ENCODE results near the gene CYSLTR2. TPM values are rescaled to one million over a fixed set of nuclear protein-coding genes. Genes with fewer than 3 reads are reported as not detected.
"Not testable (repeated sequence)": the region's sequence is repeated elsewhere in the genome, so short reads cannot be mapped to it uniquely, and the experiment has no call there.

CYSLTR2 gene
- total RNA-seq, 1 experiment from 2014 or later: not detected

- H3K27me3 ChIP-seq (ENCODE audit: low read length): no peaks in the 10 kb centered on the region
- no peak for TF ChIP-seq CTCF (conservative IDR thresholded peaks at IDR 0.05; ENCODE audit: low read depth, low read length)
- TF ChIP-seq EZH2 (IDR thresholded peaks at IDR 0.05; ENCODE audit: low read length, unreplicated experiment): no peak
- no peak for TF ChIP-seq EZH2phosphoT487 (IDR thresholded peaks at IDR 0.05; ENCODE audit: borderline replicate concordance, low read length)
- ChIA-PET POLR2A (ENCODE audit: unreplicated experiment) (no interaction called here), CTCF (no interaction called here)
- no peaks in the 10 kb centered on the region for H3K9me3 ChIP-seq (ENCODE audit: low read length)
- DNase-seq: no peak
- no peak overlapping the region for H3K9ac ChIP-seq (ENCODE audit: low read length)
- H3K4me2 ChIP-seq (ENCODE audit: low read length): no peak overlapping the region
- no peaks in the 10 kb centered on the region for H3F3A ChIP-seq (ENCODE audit: low read length, unreplicated experiment)
- H3K4me1 ChIP-seq (ENCODE audit: insufficient read depth, low read length): no peaks in the 10 kb centered on the region
- no peaks in the 10 kb centered on the region for H3K36me3 ChIP-seq (ENCODE audit: low read depth, low read length)
- no peak overlapping the region for H3K27ac ChIP-seq (ENCODE audit: low read length)
- no peak for ATAC-seq
- no peaks in the 10 kb centered on the region for H3K79me2 ChIP-seq (ENCODE audit: low read length)
- BruUV-seq (replicated peaks): no TSS peak
- no peaks in the 10 kb centered on the region for H3K9me2 ChIP-seq (replicated peaks; ENCODE audit: low read length)
- no peak overlapping the region for H3K4me3 ChIP-seq (ENCODE audit: low read length)
- intact Hi-C loops (cut with micrococcal nuclease): no loop called here
- no peak overlapping the region for H2AFZ ChIP-seq (ENCODE audit: low read length)
- no peaks in the 10 kb centered on the region for H4K20me1 ChIP-seq (ENCODE audit: low read length)
These were observed 7.4 kb downstream of the CYSLTR2 start for GRCh38 chr13:48661107-48661506.

GRCh38 chr13:48662226-48662625, 8.5 kb downstream of the CYSLTR2 start:
- H2AFZ ChIP-seq (ENCODE audit: low read length): no peak overlapping the region
- 0 out of 2 replicates have a peak, but pooled peaks cover 6% of the 10 kb centered on the region for H3K9me3 ChIP-seq (ENCODE audit: low read length)
- intact Hi-C loops (cut with micrococcal nuclease): no loop called here
- H4K20me1 ChIP-seq (ENCODE audit: low read length): no peaks in the 10 kb centered on the region
- no peaks in the 10 kb centered on the region for H3F3A ChIP-seq (ENCODE audit: low read length, unreplicated experiment)
- no peaks in the 10 kb centered on the region for H3K9me2 ChIP-seq (replicated peaks; ENCODE audit: low read length)
- DNase-seq (no peak), ATAC-seq (no peak)
- ChIA-PET POLR2A (ENCODE audit: unreplicated experiment) (no interaction called here), CTCF (no interaction called here)
- H3K4me2 ChIP-seq (ENCODE audit: low read length): no peak overlapping the region
- no peaks in the 10 kb centered on the region for H3K27me3 ChIP-seq (ENCODE audit: low read length)
- H3K4me1 ChIP-seq (ENCODE audit: insufficient read depth, low read length): no peaks in the 10 kb centered on the region
- H3K9ac ChIP-seq (ENCODE audit: low read length): no peak overlapping the region
- H3K27ac ChIP-seq (ENCODE audit: low read length): no peak overlapping the region
- TF ChIP-seq CTCF (conservative IDR thresholded peaks at IDR 0.05; ENCODE audit: low read depth, low read length): no peak
- no peak for TF ChIP-seq EZH2phosphoT487 (IDR thresholded peaks at IDR 0.05; ENCODE audit: borderline replicate concordance, low read length)
- TF ChIP-seq EZH2 (IDR thresholded peaks at IDR 0.05; ENCODE audit: low read length, unreplicated experiment): no peak
- H3K36me3 ChIP-seq (ENCODE audit: low read depth, low read length): no peaks in the 10 kb centered on the region
- no peak overlapping the region for H3K4me3 ChIP-seq (ENCODE audit: low read length)
- BruUV-seq (replicated peaks): no TSS peak
- no peaks in the 10 kb centered on the region for H3K79me2 ChIP-seq (ENCODE audit: low read length)

- POLR2A ChIA-PET (ENCODE audit: unreplicated experiment): no interaction called here
- Histone ChIP-seq H3K9ac (ENCODE audit: low read length) (no peak overlapping the region), H2AFZ (ENCODE audit: low read length) (no peak overlapping the region), H3K4me1 (ENCODE audit: insufficient read depth, low read length) (no peaks in the 10 kb centered on the region), H3F3A (ENCODE audit: low read length, unreplicated experiment) (no peaks in the 10 kb centered on the region), H4K20me1 (ENCODE audit: low read length) (no peaks in the 10 kb centered on the region), H3K9me2 (replicated peaks; ENCODE audit: low read length) (no peaks in the 10 kb centered on the region), H3K4me3 (ENCODE audit: low read length) (no peak overlapping the region), H3K36me3 (ENCODE audit: low read depth, low read length) (no peaks in the 10 kb centered on the region), H3K4me2 (ENCODE audit: low read length) (no peak overlapping the region), H3K27me3 (ENCODE audit: low read length) (no peaks in the 10 kb centered on the region), H3K79me2 (ENCODE audit: low read length) (no peaks in the 10 kb centered on the region), H3K9me3 (ENCODE audit: low read length) (0 out of 2 replicates have a peak, but pooled peaks cover 6% of the 10 kb centered on the region), H3K27ac (ENCODE audit: low read length) (no peak overlapping the region)
- intact Hi-C loops (cut with micrococcal nuclease): no loop called here
- CTCF ChIA-PET: no interaction called here
- ATAC-seq (no peak), DNase-seq (no peak)
- no TSS peak for BruUV-seq (replicated peaks)
- no peak for TF ChIP-seq EZH2phosphoT487 (IDR thresholded peaks at IDR 0.05; ENCODE audit: borderline replicate concordance, low read length)
- no peak for TF ChIP-seq CTCF (conservative IDR thresholded peaks at IDR 0.05; ENCODE audit: low read depth, low read length)
- TF ChIP-seq EZH2 (IDR thresholded peaks at IDR 0.05; ENCODE audit: low read length, unreplicated experiment): no peak
These were observed 13.4 kb downstream of the CYSLTR2 start for GRCh38 chr13:48667136-48667535.

DNA sequence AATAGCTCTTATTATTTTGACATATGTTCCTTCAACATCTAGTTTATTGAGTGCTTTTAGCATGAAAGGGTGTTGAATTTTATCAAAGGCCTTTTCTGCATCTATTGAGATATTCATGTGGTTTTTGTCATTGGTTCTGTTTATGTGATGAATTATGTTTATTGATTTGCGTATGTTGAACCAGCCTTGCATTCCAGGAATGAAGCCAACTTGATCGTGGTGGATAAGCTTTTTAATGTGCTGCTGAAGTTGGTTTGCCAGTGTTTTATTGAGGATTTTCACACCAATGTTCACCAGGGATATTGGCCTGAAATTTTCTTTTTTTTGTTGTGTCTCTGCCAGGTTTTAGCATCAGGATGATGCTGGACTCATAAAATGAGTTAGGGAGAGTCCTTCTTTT, 17.7 kb downstream of the CYSLTR2 start:
- BruUV-seq (replicated peaks); POLR2A ChIA-PET (ENCODE audit: unreplicated experiment); H3K79me2 ChIP-seq (ENCODE audit: low read length); CTCF ChIA-PET; H3K9me3 ChIP-seq (ENCODE audit: low read length); H3K36me3 ChIP-seq (ENCODE audit: low read depth, low read length); H3K4me3 ChIP-seq (ENCODE audit: low read length); intact Hi-C loops (cut with micrococcal nuclease); DNase-seq; ATAC-seq; H3K4me1 ChIP-seq (ENCODE audit: insufficient read depth, low read length); H3F3A ChIP-seq (ENCODE audit: low read length, unreplicated experiment); H2AFZ ChIP-seq (ENCODE audit: low read length); H3K27me3 ChIP-seq (ENCODE audit: low read length); H3K27ac ChIP-seq (ENCODE audit: low read length); H3K9ac ChIP-seq (ENCODE audit: low read length); H3K9me2 ChIP-seq (replicated peaks; ENCODE audit: low read length); H3K4me2 ChIP-seq (ENCODE audit: low read length); H4K20me1 ChIP-seq (ENCODE audit: low read length): not testable (repeated sequence)

All from PC-3 (cell line).